ENCODE data around the gene SLC25A24. TPM values are rescaled to one million over a fixed set of nuclear protein-coding genes. Genes with fewer than 3 reads are reported as not detected.
A peak's percentile ranks its signal among the peaks of the same experiment; 100 is the strongest.
"Not testable (repeated sequence)": the region's sequence is repeated elsewhere in the genome, so short reads cannot be mapped to it uniquely, and the experiment has no call there.

Gene SLC25A24
- polyA plus RNA-seq, 6 donors from 2014 or later, result 21.5 to 25.9 (median 24.0) TPM

- not testable (repeated sequence) for H3K36me3 Mint-ChIP-seq, DNase-seq, H3K4me3 Mint-ChIP-seq, H3K27ac Mint-ChIP-seq, H3K4me1 Mint-ChIP-seq, H3K9me3 Mint-ChIP-seq
- ATAC-seq (ENCODE audit: low read depth in 2 of 2), result peak; percentile 46 to 50
- peaks cover 0 to 30% (median 18%) of the 10 kb centered on the region in 3 donors for H3K27me3 Mint-ChIP-seq
Observed at GRCh38 chr1:108214641-108215465, 14.7 kb upstream of the SLC25A24 start.

- Mint-ChIP-seq H3K4me3 (no peak overlapping the region), H3K4me1 (no peaks in the 10 kb centered on the region), H3K27ac (no peak overlapping the region), H3K9me3 (no peaks in the 10 kb centered on the region), H3K36me3 (no peaks in the 10 kb centered on the region), H3K27me3 (peaks cover 23 to 32% (median 29%) of the 10 kb centered on the region in 3 donors)
- no peak for DNase-seq
- no peak for ATAC-seq (ENCODE audit: low read depth in 2 of 2)
Observed at GRCh38 chr1:108211014-108211413, 10.9 kb upstream of the SLC25A24 start.

- H3K4me1 Mint-ChIP-seq, result no peaks in the 10 kb centered on the region
- ATAC-seq (ENCODE audit: low read depth in 2 of 2) (no peak), DNase-seq (no peak)
- H3K36me3 Mint-ChIP-seq, result no peaks in the 10 kb centered on the region
- peaks cover 0 to 7% (median 0%) of the 10 kb centered on the region in 7 donors for H3K9me3 Mint-ChIP-seq
- H3K27me3 Mint-ChIP-seq, result peaks cover 24 to 32% (median 25%) of the 10 kb centered on the region in 3 donors
- H3K27ac Mint-ChIP-seq, result no peak overlapping the region
- H3K4me3 Mint-ChIP-seq, result no peak overlapping the region
Observed at GRCh38 chr1:108209456-108210108, 9.4 kb upstream of the SLC25A24 start.

GRCh38 chr1:108208724-108209446 lies 8.7 kb upstream of the SLC25A24 start:
- H3K9me3 Mint-ChIP-seq, result peaks cover 0 to 9% (median 0%) of the 10 kb centered on the region in 7 donors
- DNase-seq (no peak), ATAC-seq (ENCODE audit: low read depth in 2 of 2) (no peak)
- no peak overlapping the region for H3K4me3 Mint-ChIP-seq
- H3K27me3 Mint-ChIP-seq, result peaks cover 24 to 32% (median 24%) of the 10 kb centered on the region in 3 donors
- H3K27ac Mint-ChIP-seq, result peak overlapping the region in 1 of 6 donors; percentile 18
- no peaks in the 10 kb centered on the region for H3K4me1 Mint-ChIP-seq
- H3K36me3 Mint-ChIP-seq, result no peaks in the 10 kb centered on the region

GRCh38 chr1:108203582-108203981 lies 3.4 kb upstream of the SLC25A24 start:
- peaks cover 17 to 24% (median 19%) of the 10 kb centered on the region in 3 donors for H3K4me1 Mint-ChIP-seq
- not testable (repeated sequence) for H3K9me3 Mint-ChIP-seq; H3K27ac Mint-ChIP-seq; ATAC-seq (ENCODE audit: low read depth in 2 of 2); DNase-seq; H3K36me3 Mint-ChIP-seq
- peak overlapping the region in 1 of 8 donors; percentile 29 for H3K4me3 Mint-ChIP-seq
- H3K27me3 Mint-ChIP-seq, result peaks cover 0 to 17% (median 8%) of the 10 kb centered on the region in 3 donors

GRCh38 chr1:108201687-108202086 lies 1.5 kb upstream of the SLC25A24 start:
- Mint-ChIP-seq H3K36me3 (no peaks in the 10 kb centered on the region), H3K9me3 (peaks cover 0 to 9% (median 0%) of the 10 kb centered on the region in 7 donors), H3K27ac (peak overlapping the region in 1 of 6 donors; percentile 91), H3K27me3 (peaks cover 0 to 7% (median 0%) of the 10 kb centered on the region in 3 donors), H3K4me1 (peaks cover 31 to 42% (median 33%) of the 10 kb centered on the region in 3 donors), H3K4me3 (peak overlapping the region in 3 of 8 donors; percentile 21 to 93 (median 91))
- ATAC-seq (ENCODE audit: low read depth in 2 of 2) (no peak), DNase-seq (no peak)

- DNase-seq, result peak; percentile 51
- peaks cover 31 to 45% (median 33%) of the 10 kb centered on the region in 3 donors for H3K4me1 Mint-ChIP-seq
Observed at GRCh38 chr1:108200687-108201051, 526 bp upstream of the SLC25A24 start.

GRCh38 chr1:108199201-108199691 lies 897 bp downstream of the SLC25A24 start:
- H3K9me3 Mint-ChIP-seq, result peaks cover 0 to 6% (median 0%) of the 10 kb centered on the region in 7 donors
- ATAC-seq (ENCODE audit: low read depth in 2 of 2) (no peak), DNase-seq (no peak)
- peak overlapping the region; percentile 86 to 96 (median 92) for H3K4me3 Mint-ChIP-seq
- H3K27me3 Mint-ChIP-seq, result no peaks in the 10 kb centered on the region
- peaks cover 31 to 45% (median 33%) of the 10 kb centered on the region in 3 donors for H3K4me1 Mint-ChIP-seq
- peak overlapping the region; percentile 69 to 95 (median 93) for H3K27ac Mint-ChIP-seq
- H3K36me3 Mint-ChIP-seq, result peaks cover 6 to 12% of the 10 kb centered on the region in 2 donors

More at GRCh38 chr1:108200687-108201051, 526 bp upstream of the SLC25A24 start:
- no peaks in the 10 kb centered on the region for H3K27me3 Mint-ChIP-seq
- peak overlapping the region; percentile 86 to 96 (median 92) for H3K4me3 Mint-ChIP-seq
- H3K27ac Mint-ChIP-seq, result peak overlapping the region; percentile 31 to 91 (median 62)
- H3K9me3 Mint-ChIP-seq, result peaks cover 0 to 9% (median 0%) of the 10 kb centered on the region in 7 donors
- ATAC-seq (ENCODE audit: low read depth in 2 of 2), result peak; percentile 57 to 65
- no peaks in the 10 kb centered on the region for H3K36me3 Mint-ChIP-seq

- Mint-ChIP-seq H3K9me3 (peaks cover 0 to 12% (median 5%) of the 10 kb centered on the region in 7 donors), H3K27ac (peak overlapping the region in 2 of 6 donors; percentile 32 to 71), H3K4me1 (peaks cover 25 to 48% (median 32%) of the 10 kb centered on the region in 3 donors), H3K4me3 (no peak overlapping the region), H3K27me3 (no peaks in the 10 kb centered on the region), H3K36me3 (peaks cover 15 to 24% of the 10 kb centered on the region in 2 donors)
- ATAC-seq (ENCODE audit: low read depth in 2 of 2), result no peak
- DNase-seq, result no peak
Observed at GRCh38 chr1:108194051-108194450, 6.1 kb downstream of the SLC25A24 start.

- peaks cover 0 to 12% (median 7%) of the 10 kb centered on the region in 7 donors for H3K9me3 Mint-ChIP-seq
- H3K4me3 Mint-ChIP-seq, result peak overlapping the region in 1 of 8 donors; percentile 44
- no peak for ATAC-seq (ENCODE audit: low read depth in 2 of 2)
- H3K27ac Mint-ChIP-seq, result peak overlapping the region in 2 of 6 donors; percentile 44 to 56
- H3K4me1 Mint-ChIP-seq, result peaks cover 20 to 41% (median 28%) of the 10 kb centered on the region in 3 donors
- DNase-seq, result no peak
- no peaks in the 10 kb centered on the region for H3K27me3 Mint-ChIP-seq
- H3K36me3 Mint-ChIP-seq, result peaks cover 22 to 32% of the 10 kb centered on the region in 2 donors
Observed at GRCh38 chr1:108193333-108193732, 6.8 kb downstream of the SLC25A24 start.

GRCh38 chr1:108192581-108192980 lies 7.6 kb downstream of the SLC25A24 start:
- ATAC-seq (ENCODE audit: low read depth in 2 of 2) (no peak), DNase-seq (no peak)
- H3K4me1 Mint-ChIP-seq, result peaks cover 13 to 35% (median 20%) of the 10 kb centered on the region in 3 donors
- no peaks in the 10 kb centered on the region for H3K27me3 Mint-ChIP-seq
- peak overlapping the region in 1 of 6 donors; percentile 69 for H3K27ac Mint-ChIP-seq
- H3K9me3 Mint-ChIP-seq, result peaks cover 0 to 16% (median 7%) of the 10 kb centered on the region in 7 donors
- H3K4me3 Mint-ChIP-seq, result no peak overlapping the region
- H3K36me3 Mint-ChIP-seq, result peaks cover 28 to 39% of the 10 kb centered on the region in 2 donors

- DNase-seq, result no peak
- H3K36me3 Mint-ChIP-seq, result peaks cover 31 to 39% of the 10 kb centered on the region in 2 donors
- no peaks in the 10 kb centered on the region for H3K27me3 Mint-ChIP-seq
- peaks cover 7 to 22% (median 16%) of the 10 kb centered on the region in 3 donors for H3K4me1 Mint-ChIP-seq
- ATAC-seq (ENCODE audit: low read depth in 2 of 2), result peak; percentile 35 to 69
- peaks cover 0 to 16% (median 7%) of the 10 kb centered on the region in 7 donors for H3K9me3 Mint-ChIP-seq
- peak overlapping the region in 5 of 6 donors; percentile 44 to 94 (median 74) for H3K27ac Mint-ChIP-seq
- H3K4me3 Mint-ChIP-seq, result peak overlapping the region in 5 of 8 donors; percentile 2 to 59 (median 21)
Observed at GRCh38 chr1:108190686-108191416, 9.3 kb downstream of the SLC25A24 start.

Data from naive B cell (primary cell).